NT2/D1 (cell line): ENCODE data around the gene KIAA0319L.
A peak's percentile ranks its signal among the peaks of the same experiment; 100 is the strongest.
"Not testable (repeated sequence)": the region's sequence is repeated elsewhere in the genome, so short reads cannot be mapped to it uniquely, and the experiment has no call there.

ENCODE experiments used
- DNase-seq: peaks from one replicate; pipeline ENCODE4 v3.0.0-alpha.2; 2011; ENCODE audit warnings: low read depth, low spot score
- H3K27me3 ChIP-seq: 2 replicates; pipeline ENCODE4 v1.6.0; 2011; ENCODE audit warnings: mild to moderate bottlenecking; ENCODE audit not compliant: insufficient read length, insufficient read depth
- H3K36me3 ChIP-seq: 2 replicates; pipeline ENCODE4 v1.6.1; 2011; ENCODE audit warnings: mild to moderate bottlenecking, low read length, mixed read lengths; ENCODE audit not compliant: insufficient read depth, insufficient read length
- H3K4me1 ChIP-seq: 2 replicates; pipeline ENCODE4 v1.5.1; 2011; ENCODE audit not compliant: insufficient read depth, insufficient read length
- H3K4me3 ChIP-seq: 2 replicates; pipeline ENCODE4 v1.5.1; 2011; ENCODE audit warnings: low read depth; ENCODE audit not compliant: insufficient read length
- H3K9ac ChIP-seq: 2 replicates; pipeline ENCODE4 v1.6.0; 2011; ENCODE audit warnings: low read depth; ENCODE audit not compliant: insufficient read length
- H3K9me3 ChIP-seq: 2 replicates; pipeline ENCODE4 v1.5.1; 2011; ENCODE audit warnings: mild to moderate bottlenecking, low read length; ENCODE audit not compliant: insufficient read depth
- SUZ12 ChIP-seq: IDR thresholded peaks from 2 replicates; pipeline ENCODE4 v1.6.1; 2011; ENCODE audit not compliant: insufficient read length, insufficient read depth; ENCODE audit errors: extremely low read depth
- YY1 ChIP-seq: IDR thresholded peaks from 2 replicates; pipeline ENCODE4 v1.6.1; 2011; ENCODE audit not compliant: insufficient read length, insufficient read depth
- ZNF274 ChIP-seq: IDR thresholded peaks from 2 replicates; pipeline ENCODE4 v1.6.1; 2011; ENCODE audit warnings: mild to moderate bottlenecking, low read depth, low read length

The KIAA0319L gene

GRCh38 chr1:35577071-35577998, 20.1 kb upstream of the KIAA0319L start:
- Histone ChIP-seq H3K9me3 (no peaks in the 10 kb centered on the region), H3K27me3 (peaks cover 54% of the 10 kb centered on the region), H3K36me3 (no peaks in the 10 kb centered on the region), H3K4me1 (peaks cover 17% of the 10 kb centered on the region), H3K4me3 (peak overlapping the region; percentile 37), H3K9ac (peak overlapping the region; percentile 73)
- TF ChIP-seq ZNF274 (no peak), SUZ12 (no peak), YY1 (no peak)
- no peak for DNase-seq

- H3K9ac ChIP-seq, H3K9me3 ChIP-seq, H3K36me3 ChIP-seq, DNase-seq, H3K4me3 ChIP-seq: not testable (repeated sequence)
- Histone ChIP-seq H3K27me3 (peaks cover 60% of the 10 kb centered on the region), H3K4me1 (peaks cover 17% of the 10 kb centered on the region)
Observed at GRCh38 chr1:35576766-35577070, 19.5 kb upstream of the KIAA0319L start.

- DNase-seq, result no peak
- TF ChIP-seq ZNF274 (no peak), YY1 (no peak), SUZ12 (no peak)
- H3K36me3 ChIP-seq, result no peaks in the 10 kb centered on the region
- H3K9me3 ChIP-seq, result no peaks in the 10 kb centered on the region
- peaks cover 65% of the 10 kb centered on the region for H3K27me3 ChIP-seq
- peaks cover 17% of the 10 kb centered on the region for H3K4me1 ChIP-seq
- peak overlapping the region; percentile 1 for H3K9ac ChIP-seq
- no peak overlapping the region for H3K4me3 ChIP-seq
Observed at GRCh38 chr1:35576061-35576765, 19.0 kb upstream of the KIAA0319L start.

GRCh38 chr1:35575416-35575958, 18.3 kb upstream of the KIAA0319L start:
- Histone ChIP-seq H3K27me3 (peaks cover 71% of the 10 kb centered on the region), H3K4me1 (peaks cover 17% of the 10 kb centered on the region), H3K9me3 (no peaks in the 10 kb centered on the region), H3K36me3 (no peaks in the 10 kb centered on the region), H3K9ac (no peak overlapping the region), H3K4me3 (no peak overlapping the region)
- DNase-seq, result no peak
- TF ChIP-seq ZNF274, result no peak
- no peak for TF ChIP-seq SUZ12
- no peak for TF ChIP-seq YY1

- Histone ChIP-seq H3K27me3 (peaks cover 77% of the 10 kb centered on the region), H3K9ac (no peak overlapping the region), H3K4me3 (no peak overlapping the region), H3K4me1 (peaks cover 17% of the 10 kb centered on the region), H3K9me3 (no peaks in the 10 kb centered on the region), H3K36me3 (no peaks in the 10 kb centered on the region)
- no peak for DNase-seq
- TF ChIP-seq ZNF274 (no peak), SUZ12 (no peak)
Observed at GRCh38 chr1:35574655-35575415, 17.6 kb upstream of the KIAA0319L start.

GRCh38 chr1:35574125-35574654, 17.0 kb upstream of the KIAA0319L start:
- Histone ChIP-seq H3K9me3 (no peaks in the 10 kb centered on the region), H3K27me3 (peaks cover 77% of the 10 kb centered on the region), H3K4me1 (peaks cover 17% of the 10 kb centered on the region), H3K9ac (peak overlapping the region; percentile 74), H3K4me3 (no peak overlapping the region), H3K36me3 (no peaks in the 10 kb centered on the region)
- DNase-seq, result no peak
- TF ChIP-seq SUZ12 (no peak), ZNF274 (no peak), YY1 (no peak)
